HFFc6 (cell line): ENCODE data around the gene GALNT18. TPM values are rescaled to one million over a fixed set of nuclear protein-coding genes. Genes with fewer than 3 reads are reported as not detected.
A peak's percentile ranks its signal among the peaks of the same experiment; 100 is the strongest.

ENCODE experiments used
- DNase-seq: peaks from one replicate; pipeline ENCODE4 v3.0.0-alpha.2; 2018
- H3K27ac Mint-ChIP-seq: 2 replicates; pipeline ENCODE4 v1.8.0; 2020; ENCODE audit warnings: mild to moderate bottlenecking, mixed read lengths
- H3K27me3 Mint-ChIP-seq: 2 replicates; pipeline ENCODE4 v1.8.0; 2021; ENCODE audit warnings: mild to moderate bottlenecking, moderate library complexity, mixed read lengths; ENCODE audit not compliant: insufficient read depth
- H3K36me3 Mint-ChIP-seq: 2 replicates; pipeline ENCODE4 v1.8.0; 2021; ENCODE audit warnings: low read depth, mixed read lengths
- H3K4me1 Mint-ChIP-seq: 2 replicates; pipeline ENCODE4 v1.8.0; 2020; ENCODE audit warnings: low read depth, mixed read lengths
- H3K4me3 Mint-ChIP-seq: 2 replicates; pipeline ENCODE4 v1.8.0; 2020; ENCODE audit warnings: mild to moderate bottlenecking, moderate library complexity, mixed read lengths
- H3K9me3 Mint-ChIP-seq: 2 replicates; pipeline ENCODE4 v1.8.0; 2020; ENCODE audit warnings: mild to moderate bottlenecking, mixed read lengths
- total RNA-seq, 6 experiments: library from RNA; stranded (reverse); fragmentation: NEBNext Ultra II Directional; extraction: Animal tissue kit (Norgen Biotek cat#: 25700); gene quantifications; 2 replicates in 1 of 6; 3 replicates in 5 of 6; pipeline ENCODE4 v1.2.3, GENCODE V29; 2021
- TF ChIP-seq, protein P1 (sequence below): fragments of 200-600 bp; sonication (generic); IDR thresholded peaks from 2 replicates; pipeline ENCODE4 v1.5.0; 2021; ENCODE audit warnings: antibody characterized with exemption, mild to moderate bottlenecking

The GALNT18 gene
- total RNA-seq, 6 experiments from 2014 or later, result 2.7 to 13.7 (median 12.4) TPM

DNA sequence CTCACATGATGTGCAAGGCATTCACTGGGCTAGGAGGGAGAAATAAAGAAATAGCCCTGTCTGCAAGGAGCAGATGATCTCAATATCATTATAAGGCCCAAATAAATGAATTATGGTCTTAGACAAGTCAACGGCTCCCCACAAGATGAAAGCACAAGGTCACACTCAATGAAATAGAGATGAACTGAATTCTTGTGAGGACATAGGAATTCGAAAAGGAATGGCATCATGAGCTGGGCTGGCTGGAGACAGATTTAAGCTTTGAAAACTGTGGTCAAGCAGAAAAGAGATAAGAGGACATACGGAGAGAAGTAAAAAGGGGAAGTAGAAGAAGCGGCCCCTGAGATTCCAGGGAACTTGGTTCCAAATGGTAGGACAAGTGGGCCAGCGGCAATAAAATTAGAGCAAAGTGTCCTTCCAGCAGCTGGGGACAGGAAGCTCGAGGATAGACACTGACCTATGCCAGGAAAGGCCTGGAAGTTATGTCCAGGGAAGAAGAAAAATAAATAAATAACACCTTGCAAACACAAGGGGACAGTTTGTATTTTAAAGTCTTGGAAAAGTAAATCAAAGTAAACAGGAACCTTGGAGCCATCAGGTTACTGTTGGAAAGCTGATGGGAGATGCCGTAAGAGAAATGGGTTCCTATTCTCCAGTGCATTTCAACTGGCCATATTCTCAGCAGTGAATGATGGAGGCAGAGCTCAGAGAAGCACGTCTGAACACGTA lies 37.8 kb downstream of the GALNT18 start:
- Mint-ChIP-seq H3K27ac (peak overlapping the region; percentile 64), H3K27me3 (peaks cover 16% of the 10 kb centered on the region), H3K36me3 (no peaks in the 10 kb centered on the region), H3K4me1 (peaks cover 48% of the 10 kb centered on the region), H3K4me3 (peak overlapping the region; percentile 44; the same call in 1 of the 2 replicates), H3K9me3 (no peaks in the 10 kb centered on the region)
- TF ChIP-seq, protein P1, sequence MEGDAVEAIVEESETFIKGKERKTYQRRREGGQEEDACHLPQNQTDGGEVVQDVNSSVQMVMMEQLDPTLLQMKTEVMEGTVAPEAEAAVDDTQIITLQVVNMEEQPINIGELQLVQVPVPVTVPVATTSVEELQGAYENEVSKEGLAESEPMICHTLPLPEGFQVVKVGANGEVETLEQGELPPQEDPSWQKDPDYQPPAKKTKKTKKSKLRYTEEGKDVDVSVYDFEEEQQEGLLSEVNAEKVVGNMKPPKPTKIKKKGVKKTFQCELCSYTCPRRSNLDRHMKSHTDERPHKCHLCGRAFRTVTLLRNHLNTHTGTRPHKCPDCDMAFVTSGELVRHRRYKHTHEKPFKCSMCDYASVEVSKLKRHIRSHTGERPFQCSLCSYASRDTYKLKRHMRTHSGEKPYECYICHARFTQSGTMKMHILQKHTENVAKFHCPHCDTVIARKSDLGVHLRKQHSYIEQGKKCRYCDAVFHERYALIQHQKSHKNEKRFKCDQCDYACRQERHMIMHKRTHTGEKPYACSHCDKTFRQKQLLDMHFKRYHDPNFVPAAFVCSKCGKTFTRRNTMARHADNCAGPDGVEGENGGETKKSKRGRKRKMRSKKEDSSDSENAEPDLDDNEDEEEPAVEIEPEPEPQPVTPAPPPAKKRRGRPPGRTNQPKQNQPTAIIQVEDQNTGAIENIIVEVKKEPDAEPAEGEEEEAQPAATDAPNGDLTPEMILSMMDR, result no peak
- no peak for DNase-seq

DNA sequence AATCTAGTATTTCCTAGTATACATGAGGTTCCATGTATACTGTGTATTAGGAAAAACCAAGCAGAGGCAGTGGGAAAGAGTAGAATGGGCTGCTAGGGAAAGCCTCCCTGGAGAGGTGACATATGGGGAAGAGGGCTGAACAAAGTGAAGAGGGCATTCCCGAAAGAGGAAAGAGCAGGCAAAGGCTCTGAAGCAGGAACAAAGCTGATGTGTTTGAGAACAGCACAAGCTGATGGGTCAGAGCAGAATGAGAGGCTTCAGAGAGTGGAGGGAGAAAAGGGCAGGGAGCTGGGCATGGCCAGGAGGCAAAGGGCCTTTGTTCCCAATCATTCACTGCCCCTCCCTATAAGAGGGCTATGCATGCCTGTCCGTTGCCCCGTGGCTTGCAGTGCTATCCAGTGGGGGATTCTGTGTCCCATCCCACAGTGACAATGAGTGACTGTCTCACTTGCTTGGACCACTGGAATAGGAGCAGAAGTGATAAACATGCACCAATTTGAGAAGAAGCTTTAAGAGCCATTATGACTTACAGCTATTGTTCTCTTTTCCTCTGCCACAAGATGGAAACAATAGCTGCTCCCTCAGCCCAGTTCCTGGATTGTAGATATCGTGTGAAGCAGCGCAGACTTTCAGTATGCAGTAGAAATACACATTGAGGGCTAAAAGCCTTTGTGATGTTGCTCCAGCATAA lies 39.6 kb downstream of the GALNT18 start:
- Mint-ChIP-seq H3K4me1 (peaks cover 47% of the 10 kb centered on the region), H3K36me3 (no peaks in the 10 kb centered on the region), H3K27ac (no peak overlapping the region), H3K4me3 (no peak overlapping the region), H3K9me3 (no peaks in the 10 kb centered on the region), H3K27me3 (peaks cover 18% of the 10 kb centered on the region)
- TF ChIP-seq, protein P1, result no peak
- DNase-seq, result no peak

DNA sequence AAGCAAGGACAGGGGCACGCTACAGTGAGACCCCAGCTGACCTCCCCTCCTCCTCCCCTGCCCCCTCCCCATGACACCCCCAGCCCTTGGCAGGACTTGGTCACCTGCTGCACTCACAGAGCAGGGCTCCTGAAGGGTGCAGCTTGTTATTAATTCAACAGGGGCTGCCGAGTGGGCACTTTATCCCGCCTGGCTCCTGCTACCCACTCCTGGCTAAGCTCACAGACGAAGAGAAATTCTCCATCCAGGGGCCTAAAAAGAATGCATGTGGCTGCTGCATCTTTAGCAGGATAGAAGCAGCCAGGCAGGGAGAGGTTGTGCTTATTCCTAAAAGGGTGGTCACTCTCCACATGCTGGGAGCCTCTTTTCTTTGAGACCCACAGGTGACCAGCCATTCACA lies 40.3 kb downstream of the GALNT18 start:
- Mint-ChIP-seq H3K4me1 (peaks cover 46% of the 10 kb centered on the region), H3K27me3 (peaks cover 18% of the 10 kb centered on the region), H3K27ac (no peak overlapping the region)

DNA sequence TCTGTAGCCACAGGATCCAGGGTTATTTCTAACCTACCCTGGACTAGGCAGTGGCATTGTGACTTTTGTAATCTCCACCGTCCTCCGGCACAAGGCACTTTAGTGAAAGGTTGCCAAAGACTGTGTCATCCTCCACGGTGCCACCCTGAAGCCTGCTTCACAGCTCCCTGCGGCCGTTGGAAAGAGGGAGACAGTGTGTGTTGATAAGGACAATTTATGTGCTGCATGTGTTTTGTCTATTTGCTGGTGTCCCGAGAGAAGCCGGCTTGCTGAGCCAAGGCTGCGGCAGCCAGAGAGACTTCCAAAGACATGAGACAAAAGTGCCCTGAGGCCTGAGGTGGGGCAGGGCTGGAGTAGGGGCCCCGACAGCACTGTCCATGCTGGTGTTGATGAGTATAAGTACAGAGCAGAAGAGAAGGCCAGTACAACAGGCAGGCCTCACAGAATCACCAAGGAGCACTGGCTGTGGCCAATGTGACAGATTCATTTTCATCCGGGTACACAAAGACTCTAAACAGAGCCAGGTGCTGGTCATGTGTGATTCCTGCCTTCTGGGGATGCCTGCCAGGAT lies 40.9 kb downstream of the GALNT18 start:
- Mint-ChIP-seq H3K9me3 (no peaks in the 10 kb centered on the region), H3K4me1 (peaks cover 46% of the 10 kb centered on the region), H3K36me3 (no peaks in the 10 kb centered on the region), H3K27me3 (peaks cover 20% of the 10 kb centered on the region), H3K27ac (peak overlapping the region; percentile 22; the same call in 1 of the 2 replicates), H3K4me3 (no peak overlapping the region; the same call in 1 of the 2 replicates)
- TF ChIP-seq, protein P1, result no peak
- DNase-seq, result no peak

More for the DNA sequence above, 40.3 kb downstream of the GALNT18 start:
- Mint-ChIP-seq H3K4me3 (no peak overlapping the region), H3K9me3 (no peaks in the 10 kb centered on the region), H3K36me3 (no peaks in the 10 kb centered on the region)
- TF ChIP-seq, protein P1, result no peak
- no peak for DNase-seq

DNA sequence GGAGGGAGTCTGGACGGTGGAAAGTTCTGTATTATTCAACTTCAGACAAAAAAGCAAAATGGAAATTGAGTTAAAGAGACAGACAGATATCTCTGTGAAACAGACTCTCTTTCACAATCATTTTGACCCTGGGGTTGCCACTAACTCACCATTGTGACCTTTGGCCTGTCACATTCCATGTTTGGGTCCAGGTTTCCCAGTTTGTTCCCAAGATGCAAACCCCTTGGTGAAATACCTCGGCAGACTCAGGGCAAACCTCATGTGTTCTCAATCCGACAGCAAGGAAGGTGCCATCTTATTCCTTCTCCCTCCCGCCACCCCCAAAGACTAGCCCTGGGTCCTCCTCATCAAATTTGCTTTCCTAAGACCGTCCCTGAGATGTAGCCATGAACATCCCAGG lies 41.8 kb downstream of the GALNT18 start:
- no peak overlapping the region for H3K27ac Mint-ChIP-seq
- H3K4me3 Mint-ChIP-seq, result no peak overlapping the region
- peaks cover 51% of the 10 kb centered on the region for H3K4me1 Mint-ChIP-seq

More for the DNA sequence above, 41.8 kb downstream of the GALNT18 start:
- Mint-ChIP-seq H3K36me3 (no peaks in the 10 kb centered on the region), H3K27me3 (peaks cover 24% of the 10 kb centered on the region), H3K9me3 (no peaks in the 10 kb centered on the region)
- TF ChIP-seq, protein P1, result no peak
- no peak for DNase-seq
